Neuronal stem cell (in vitro differentiated cells): ENCODE data around the gene NBAS.
"Not testable (repeated sequence)": the region's sequence is repeated elsewhere in the genome, so short reads cannot be mapped to it uniquely, and the experiment has no call there.

Experiments used
- DNase-seq: peaks from one replicate; pipeline ENCODE4 v3.0.0-alpha.2; 2013; ENCODE audit warnings: low spot score
- H2AFZ ChIP-seq: one replicate; pipeline ENCODE4 v1.6.1; 2013; ENCODE audit warnings: mild to moderate bottlenecking, low read length, inconsistent platforms
- H2AK5ac ChIP-seq: 2 replicates; pipeline ENCODE4 v1.6.1; 2013; ENCODE audit warnings: low read depth, mild to moderate bottlenecking, inconsistent platforms, low read length, moderate library complexity, mixed read lengths
- H2BK120ac ChIP-seq: 2 replicates; pipeline ENCODE4 v1.6.1; 2013; ENCODE audit warnings: low read depth, mild to moderate bottlenecking, inconsistent platforms, low read length, moderate library complexity, mixed read lengths
- H2BK12ac ChIP-seq: one replicate; pipeline ENCODE4 v1.6.1; 2013; ENCODE audit warnings: low read length, inconsistent platforms
- H2BK15ac ChIP-seq: 2 replicates; pipeline ENCODE4 v1.6.1; 2013; ENCODE audit warnings: mild to moderate bottlenecking, low read length, inconsistent platforms, mixed read lengths
- H2BK5ac ChIP-seq: one replicate; pipeline ENCODE4 v1.6.1; 2013; ENCODE audit warnings: inconsistent platforms, mild to moderate bottlenecking, low read length, moderate library complexity
- H3K14ac ChIP-seq: one replicate; pipeline ENCODE4 v1.6.1; 2013; ENCODE audit warnings: low read length, inconsistent platforms
- H3K18ac ChIP-seq: 2 replicates; pipeline ENCODE4 v1.6.1; 2013; ENCODE audit warnings: low read length, inconsistent platforms
- H3K23ac ChIP-seq: 2 replicates; pipeline ENCODE4 v1.6.1; 2013; ENCODE audit warnings: low read depth, mild to moderate bottlenecking, mixed read lengths, low read length, inconsistent platforms; ENCODE audit not compliant: poor library complexity
- H3K27ac ChIP-seq: replicated peaks from 3 replicates; pipeline ENCODE4 v1.5.1; 2013; ENCODE audit warnings: low read length, inconsistent platforms
- H3K27me3 ChIP-seq, 3 experiments: 2 replicates each; pipeline ENCODE4 v1.6.1; 2013; ENCODE audit warnings: low read length in 3 of 3, mild to moderate bottlenecking in 2 of 3, inconsistent platforms in 1 of 3, low read depth in 1 of 3, mixed read lengths in 1 of 3, moderate library complexity in 1 of 3; ENCODE audit not compliant: control insufficient read depth in 3 of 3, insufficient read depth in 3 of 3
- H3K36me3 ChIP-seq, 2 donors: replicated peaks in 1 of 2; 2 replicates each; pipeline ENCODE4 v1.6.1; 2013; ENCODE audit warnings: low read length in 2 of 2; ENCODE audit not compliant: control insufficient read depth in 2 of 2, insufficient read depth in 2 of 2
- H3K4ac ChIP-seq: 2 replicates; pipeline ENCODE4 v1.6.1; 2013; ENCODE audit warnings: inconsistent platforms, mild to moderate bottlenecking, low read length, moderate library complexity
- H3K4me1 ChIP-seq, 2 donors: 1 replicate in 1 of 2; 2 replicates in 1 of 2; pipeline ENCODE4 v1.6.1; 2013; ENCODE audit warnings: low read length in 2 of 2, low read depth in 1 of 2; ENCODE audit not compliant: control insufficient read depth in 2 of 2, insufficient read depth in 1 of 2
- H3K4me2 ChIP-seq: one replicate; pipeline ENCODE4 v1.6.1; 2013; ENCODE audit warnings: mild to moderate bottlenecking, low read length, inconsistent platforms; ENCODE audit not compliant: insufficient read depth, poor library complexity, severe bottlenecking
- H3K4me3 ChIP-seq, 2 donors: 2 replicates each; pipeline ENCODE4 v1.5.1; 2013; ENCODE audit warnings: low read length in 2 of 2, mild to moderate bottlenecking in 2 of 2, inconsistent platforms in 1 of 2, moderate library complexity in 1 of 2
- H3K79me1 ChIP-seq: one replicate; pipeline ENCODE4 v1.6.1; 2013; ENCODE audit warnings: low read depth, mild to moderate bottlenecking, inconsistent platforms, low read length, moderate library complexity
- H3K9ac ChIP-seq: one replicate; pipeline ENCODE4 v1.6.1; 2013; ENCODE audit warnings: mild to moderate bottlenecking, low read depth, low read length, inconsistent platforms; ENCODE audit not compliant: poor library complexity
- H3K9me3 ChIP-seq, 2 donors: replicated peaks in 1 of 2; 2 replicates each; pipeline versions ENCODE3 to v1.6.1; 2013; ENCODE audit warnings: low read length in 2 of 2, mild to moderate bottlenecking in 2 of 2, inconsistent platforms in 1 of 2, low read depth in 1 of 2, mixed read lengths in 1 of 2, moderate library complexity in 1 of 2; ENCODE audit not compliant: control insufficient read depth in 2 of 2, insufficient read depth in 1 of 2
- H4K8ac ChIP-seq: one replicate; pipeline ENCODE4 v1.6.1; 2013; ENCODE audit warnings: low read depth, mild to moderate bottlenecking, inconsistent platforms, low read length, moderate library complexity
- H4K91ac ChIP-seq: one replicate; pipeline ENCODE4 v1.6.1; 2013; ENCODE audit warnings: low read length, low read depth, mild to moderate bottlenecking, inconsistent platforms; ENCODE audit not compliant: poor library complexity
- WGBS, 2 donors: extraction: QIAGEN DNeasy Blood & Tissue Kit; methylation state at CpG; one replicate each; pipeline ENCODE4 v1.1.7; 2013; ENCODE audit warnings: missing lambda C conversion rate in 2 of 2, mixed read lengths in 1 of 2; ENCODE audit not compliant: insufficient read length in 2 of 2, insufficient replicate concordance in 1 of 2; ENCODE audit errors: extremely low coverage in 2 of 2; 5-methylcytosine and 5-hydroxymethylcytosine counted together

NBAS gene

DNA sequence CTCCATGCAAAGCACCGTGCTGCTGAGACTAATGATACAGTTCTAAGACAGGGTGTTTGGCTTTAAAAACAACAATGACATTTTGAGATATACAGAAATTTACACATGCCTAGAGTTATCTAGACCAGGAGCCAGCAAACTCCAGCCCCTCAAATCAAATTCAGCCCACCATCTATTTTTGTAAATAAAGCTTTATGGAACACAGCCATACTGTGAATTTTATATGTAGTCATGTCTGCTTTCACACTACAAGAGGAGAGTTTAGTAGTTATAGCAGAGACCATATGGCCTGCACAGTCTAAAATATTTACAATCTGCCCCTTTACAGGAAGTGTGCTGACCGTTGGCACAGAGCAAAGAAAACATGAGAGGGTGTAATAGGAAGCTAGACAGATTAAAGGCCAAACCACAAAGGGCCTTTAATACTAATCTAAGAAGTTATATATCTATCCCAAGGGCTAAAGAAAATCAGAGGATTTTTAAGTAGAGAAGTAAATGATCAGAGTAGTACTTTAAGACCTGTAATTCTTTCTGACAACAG is 39.4 kb downstream of the NBAS start:
- WGBS, 2 donors: no CpG with 5 or more reads among the region's 2 CpGs

DNA sequence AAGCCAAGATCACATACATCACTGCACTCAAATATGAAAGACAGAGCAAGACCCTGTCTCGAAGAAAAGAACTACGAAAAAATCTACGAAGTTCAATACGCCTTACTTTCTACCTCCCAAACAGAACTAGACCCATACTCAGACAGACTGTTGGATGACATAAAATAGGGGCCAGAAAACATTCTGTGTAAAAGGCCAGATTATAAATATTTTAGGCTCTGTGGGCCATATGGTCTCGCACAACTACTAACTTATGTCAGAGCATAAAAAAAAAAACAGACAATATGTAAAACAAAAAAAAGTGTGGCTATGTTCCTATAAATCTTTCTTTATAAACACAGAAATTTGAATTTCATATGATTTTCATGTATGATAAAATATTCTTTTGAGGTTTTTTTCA is 40.8 kb downstream of the NBAS start:
- no peak overlapping the region for H4K8ac ChIP-seq
- no peak overlapping the region for H3K4me3 ChIP-seq
- H2BK5ac ChIP-seq: no peak overlapping the region
- H3K9me3 ChIP-seq: no peaks in the 10 kb centered on the region
- no peak overlapping the region for H3K27ac ChIP-seq
- no peaks in the 10 kb centered on the region for H3K27me3 ChIP-seq
- no peak overlapping the region for H2BK15ac ChIP-seq
- H3K79me1 ChIP-seq: no peaks in the 10 kb centered on the region
- no peak overlapping the region for H3K18ac ChIP-seq
- H3K4me1 ChIP-seq: no peaks in the 10 kb centered on the region
- no peak overlapping the region for H3K14ac ChIP-seq
- no peak for DNase-seq
- no peak overlapping the region for H3K9ac ChIP-seq
- H2BK120ac ChIP-seq: no peak overlapping the region
- no CpG with 5 or more reads among the region's 5 CpGs for WGBS, 2 donors
- H2BK12ac ChIP-seq: no peak overlapping the region
- peaks cover 4 to 24% of the 10 kb centered on the region in 2 donors for H3K36me3 ChIP-seq
- H2AK5ac ChIP-seq: no peak overlapping the region
- no peak overlapping the region for H2AFZ ChIP-seq
- no peak overlapping the region for H3K23ac ChIP-seq
- H4K91ac ChIP-seq: no peak overlapping the region
- H3K4me2 ChIP-seq: no peak overlapping the region
- no peak overlapping the region for H3K4ac ChIP-seq

More for the DNA sequence above, 39.4 kb downstream of the NBAS start:
- no peak overlapping the region for H2BK5ac ChIP-seq
- no peak overlapping the region for H2AK5ac ChIP-seq
- H2BK15ac ChIP-seq: no peak overlapping the region
- no peak overlapping the region for H3K27ac ChIP-seq
- H3K4me1 ChIP-seq: no peaks in the 10 kb centered on the region
- no peaks in the 10 kb centered on the region for H3K9me3 ChIP-seq
- DNase-seq: no peak
- no peak overlapping the region for H2AFZ ChIP-seq
- no peak overlapping the region for H3K4me2 ChIP-seq
- no peaks in the 10 kb centered on the region for H3K79me1 ChIP-seq
- H2BK12ac ChIP-seq: no peak overlapping the region
- no peak overlapping the region for H3K18ac ChIP-seq
- no peak overlapping the region for H4K91ac ChIP-seq
- no peak overlapping the region for H3K14ac ChIP-seq
- H3K27me3 ChIP-seq: no peaks in the 10 kb centered on the region
- no peak overlapping the region for H4K8ac ChIP-seq
- H3K9ac ChIP-seq: no peak overlapping the region
- H3K23ac ChIP-seq: no peak overlapping the region
- no peak overlapping the region for H2BK120ac ChIP-seq
- no peak overlapping the region for H3K4me3 ChIP-seq
- peaks cover 4 to 36% of the 10 kb centered on the region in 2 donors for H3K36me3 ChIP-seq
- H3K4ac ChIP-seq: no peak overlapping the region

DNA sequence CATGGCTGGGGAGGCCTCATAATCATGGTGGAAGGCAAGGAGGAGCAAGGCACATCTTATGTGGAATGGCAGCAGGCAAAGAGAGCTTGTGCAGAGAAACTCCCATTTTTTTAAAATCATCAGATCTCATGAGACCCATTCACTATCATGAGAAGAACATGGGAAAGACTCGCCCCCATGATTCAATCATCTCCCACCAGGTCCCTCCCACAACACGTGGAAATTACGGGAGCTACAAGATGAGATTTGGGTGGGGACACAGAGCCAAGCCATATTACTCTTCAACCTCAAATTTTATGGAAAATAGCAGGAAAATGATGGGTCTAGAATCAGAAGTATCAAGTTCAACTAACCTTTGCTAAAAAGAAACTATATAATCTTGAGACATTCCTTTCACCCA is 42.4 kb downstream of the NBAS start:
- H3K4me3 ChIP-seq, H3K27ac ChIP-seq, DNase-seq, H3K4me1 ChIP-seq, H3K9me3 ChIP-seq, H3K18ac ChIP-seq, H3K27me3 ChIP-seq, H3K79me1 ChIP-seq, H2BK120ac ChIP-seq, H2BK5ac ChIP-seq, H2AFZ ChIP-seq, H3K4me2 ChIP-seq, H3K4ac ChIP-seq, H3K23ac ChIP-seq, H2BK15ac ChIP-seq, H4K91ac ChIP-seq, H2BK12ac ChIP-seq, H3K9ac ChIP-seq, H2AK5ac ChIP-seq, H4K8ac ChIP-seq, H3K14ac ChIP-seq: not testable (repeated sequence)
- no CpG with 5 or more reads among the region's 3 CpGs for WGBS, 2 donors
- H3K36me3 ChIP-seq: peaks cover 0 to 14% of the 10 kb centered on the region in 2 donors

DNA sequence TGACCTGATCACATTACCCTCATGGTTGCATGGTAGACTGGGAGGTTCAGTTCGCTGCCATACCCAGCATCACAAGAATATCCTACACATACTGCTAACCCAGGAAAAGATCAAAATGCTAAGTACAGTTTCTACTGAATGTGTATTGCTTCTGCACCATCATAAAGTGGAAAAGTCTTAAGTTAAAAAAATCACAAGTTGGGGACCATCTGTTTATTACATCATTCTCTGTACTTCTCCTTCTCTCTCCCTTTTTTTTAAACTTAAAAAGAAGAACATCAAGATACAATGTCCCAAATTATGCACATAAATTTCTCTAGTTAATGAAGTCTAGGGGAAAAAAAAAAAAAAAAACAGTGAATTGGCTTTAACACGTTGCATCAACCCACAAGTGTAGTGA is 43.3 kb downstream of the NBAS start:
- Histone ChIP-seq H3K27ac (no peak overlapping the region), H3K4ac (no peak overlapping the region), H3K18ac (no peak overlapping the region), H3K14ac (no peak overlapping the region), H2BK15ac (no peak overlapping the region), H3K23ac (no peak overlapping the region), H3K9me3 (no peaks in the 10 kb centered on the region), H2BK12ac (no peak overlapping the region), H3K4me3 (no peak overlapping the region), H3K27me3 (no peaks in the 10 kb centered on the region), H3K4me2 (no peak overlapping the region), H3K4me1 (no peaks in the 10 kb centered on the region), H2BK5ac (no peak overlapping the region), H3K79me1 (peaks cover 2% of the 10 kb centered on the region), H2BK120ac (no peak overlapping the region), H4K8ac (no peak overlapping the region), H4K91ac (no peak overlapping the region), H2AFZ (no peak overlapping the region), H3K9ac (no peak overlapping the region), H3K36me3 (peaks cover 0 to 7% of the 10 kb centered on the region in 2 donors), H2AK5ac (no peak overlapping the region)
- no CpG with 5 or more reads among the region's 2 CpGs for WGBS, 2 donors
- DNase-seq: no peak
